B cell (primary cell): ENCODE data around the gene RPS29. TPM values are rescaled to one million over a fixed set of nuclear protein-coding genes. Genes with fewer than 3 reads are reported as not detected.

Experiments used
- ATAC-seq: fragments of 200-7000 bp; cut with Tn5 transposase; one replicate; pipeline ENCODE4 v1.10.0; 2021; ENCODE audit warnings: low read depth, mild to moderate bottlenecking, moderate number of reproducible peaks, moderate library complexity
- CTCF ChIA-PET: fragments of 350-600 bp; sonication (Branson Sonifier 250); formaldehyde crosslinking; loops from one replicate; lab custom pipeline; 2021; ENCODE audit warnings: antibody characterized with exemption, inconsistent platforms; lab: Charles Lee
- POLR2A ChIA-PET: fragments of 350-600 bp; sonication (Branson Sonifier 250); formaldehyde crosslinking; loops from one replicate; lab custom pipeline; 2021; ENCODE audit warnings: antibody characterized with exemption; lab: Charles Lee
- DNase-seq: peaks from one replicate; pipeline ENCODE4 v3.0.0; 2013
- H2AFZ ChIP-seq: 2 replicates; pipeline ENCODE4 v1.6.1; 2012; ENCODE audit warnings: mild to moderate bottlenecking, low read depth, low read length; ENCODE audit not compliant: insufficient read depth, poor library complexity, severe bottlenecking
- H3K27ac ChIP-seq, 2 donors: 1 replicate in 1 of 2; 2 replicates in 1 of 2; pipeline ENCODE4 v1.5.1; 2012 to 2013; ENCODE audit warnings: low read length in 2 of 2, mild to moderate bottlenecking in 2 of 2, moderate library complexity in 1 of 2
- H3K27me3 ChIP-seq, 4 experiments: fragments of 200-600 bp in 1 of 4; sonication (generic) in 1 of 4; replicated peaks in 1 of 4; 1 replicate in 2 of 4; 2 replicates in 2 of 4; pipeline versions ENCODE4 v1.6.1 to v1.7.0; 2013 to 2016; ENCODE audit warnings: low read length in 3 of 4, mild to moderate bottlenecking in 2 of 4, mixed read lengths in 1 of 4, moderate library complexity in 1 of 4; ENCODE audit not compliant: insufficient read depth in 4 of 4, control insufficient read depth in 3 of 4; ENCODE audit errors: control extremely low read depth in 1 of 4
- H3K36me3 ChIP-seq, 2 experiments: replicated peaks in 1 of 2; 1 replicate in 1 of 2; 2 replicates in 1 of 2; pipeline versions ENCODE4 v1.6.1 to v1.7.1; 2013; ENCODE audit warnings: low read length in 1 of 2; ENCODE audit not compliant: insufficient read depth in 2 of 2, control insufficient read depth in 1 of 2; ENCODE audit errors: control extremely low read depth in 1 of 2, extremely low read depth in 1 of 2
- H3K4me1 ChIP-seq, 2 donors: fragments of 200-600 bp in 1 of 2; sonication (generic) in 1 of 2; 1 replicate in 1 of 2; 2 replicates in 1 of 2; pipeline versions ENCODE4 v1.5.1 to v1.6.1; 2013 to 2017; ENCODE audit warnings: low read length in 2 of 2; ENCODE audit not compliant: control insufficient read depth in 2 of 2, insufficient read depth in 2 of 2
- H3K4me2 ChIP-seq: replicated peaks from 2 replicates; pipeline ENCODE3; 2012; ENCODE audit warnings: mild to moderate bottlenecking, low read depth, low read length; ENCODE audit not compliant: poor library complexity, severe bottlenecking
- H3K4me3 ChIP-seq, 5 experiments: fragments of 200-600 bp in 1 of 5; sonication (generic) in 1 of 5; 1 replicate in 3 of 5; 2 replicates in 2 of 5; pipeline versions ENCODE4 v1.5.1 to v1.7.0; 2011 to 2016; ENCODE audit warnings: low read length in 4 of 5, mild to moderate bottlenecking in 4 of 5, low read depth in 2 of 5, control low read depth in 1 of 5, moderate library complexity in 1 of 5; ENCODE audit not compliant: insufficient read depth in 1 of 5; ENCODE audit errors: control extremely low read depth in 1 of 5, extremely low read depth in 1 of 5
- H3K79me2 ChIP-seq: fragments of 200-600 bp; sonication (generic); one replicate; pipeline ENCODE4 v1.6.0; 2016; ENCODE audit warnings: low read length; ENCODE audit not compliant: control insufficient read depth, insufficient read depth
- H3K9ac ChIP-seq: fragments of 200-600 bp; sonication (generic); 2 replicates; pipeline ENCODE4 v1.6.1; 2017; ENCODE audit warnings: mild to moderate bottlenecking, low read length, moderate library complexity
- H3K9me3 ChIP-seq, 3 donors: one replicate each; pipeline versions ENCODE4 v1.6.1 to v1.7.1; 2013; ENCODE audit warnings: low read length in 2 of 3; ENCODE audit not compliant: control insufficient read depth in 2 of 3, insufficient read depth in 1 of 3; ENCODE audit errors: control extremely low read depth in 1 of 3
- H4K20me1 ChIP-seq: 2 replicates; pipeline ENCODE4 v1.6.0; 2012; ENCODE audit warnings: mild to moderate bottlenecking, low read length; ENCODE audit not compliant: insufficient read depth, control insufficient read depth, poor library complexity, severe bottlenecking
- H3K27ac Mint-ChIP-seq: one replicate; pipeline ENCODE4 v1.8.0; 2021; ENCODE audit warnings: mixed read lengths
- H3K27me3 Mint-ChIP-seq: one replicate; pipeline ENCODE4 v1.8.0; 2021; ENCODE audit warnings: mixed read lengths
- H3K4me1 Mint-ChIP-seq: one replicate; pipeline ENCODE4 v1.8.0; 2021; ENCODE audit warnings: mixed read lengths
- H3K4me3 Mint-ChIP-seq: one replicate; pipeline ENCODE4 v1.8.0; 2021; ENCODE audit warnings: mixed read lengths
- H3K9me3 Mint-ChIP-seq: one replicate; pipeline ENCODE4 v1.8.0; 2022; ENCODE audit warnings: mixed read lengths; ENCODE audit not compliant: insufficient read depth
- EZH2 ChIP-seq: IDR thresholded peaks from 2 replicates; pipeline ENCODE4 v1.6.1; 2012; ENCODE audit warnings: borderline replicate concordance, low read depth, mild to moderate bottlenecking, moderate library complexity, low read length; ENCODE audit not compliant: insufficient read depth, poor library complexity, severe bottlenecking
- WGBS: methylation state at CpG from one replicate; pipeline ENCODE4 v1.1.5; 2013; ENCODE audit warnings: missing lambda C conversion rate; ENCODE audit not compliant: insufficient coverage; 5-methylcytosine and 5-hydroxymethylcytosine counted together
- intact Hi-C: fragments of 100-400 bp; cut with micrococcal nuclease; formaldehyde crosslinking; loops from one replicate; pipeline ENCODE4 v1.10.0; 2022
- polyA plus RNA-seq: library from polyadenylated mRNA; depleted of rRNA; stranded (reverse); fragments of >200 nt; gene quantifications from 2 replicates; pipeline ENCODE4 v1.2.3, GENCODE V29; 2012
- total RNA-seq, 2 donors: library from RNA; stranded (reverse); fragments of 120-200 nt in 1 of 2; gene quantifications; 1 replicate in 1 of 2; 2 replicates in 1 of 2; pipeline versions ENCODE4 v1.2.3 to v1.2.4, GENCODE V29; 2013 to 2022
- TF ChIP-seq, protein P1 (sequence below): fragments of 200-600 bp; IDR thresholded peaks from one replicate; pipeline ENCODE4 v1.8.0; 2022; ENCODE audit warnings: antibody characterized with exemption, mild to moderate bottlenecking

RPS29 gene
- total and polyA plus RNA-seq, 2 donors (not counting 1 experiment from before 2014, with no cell fraction given): 2,873 to 29,966 TPM

DNA sequence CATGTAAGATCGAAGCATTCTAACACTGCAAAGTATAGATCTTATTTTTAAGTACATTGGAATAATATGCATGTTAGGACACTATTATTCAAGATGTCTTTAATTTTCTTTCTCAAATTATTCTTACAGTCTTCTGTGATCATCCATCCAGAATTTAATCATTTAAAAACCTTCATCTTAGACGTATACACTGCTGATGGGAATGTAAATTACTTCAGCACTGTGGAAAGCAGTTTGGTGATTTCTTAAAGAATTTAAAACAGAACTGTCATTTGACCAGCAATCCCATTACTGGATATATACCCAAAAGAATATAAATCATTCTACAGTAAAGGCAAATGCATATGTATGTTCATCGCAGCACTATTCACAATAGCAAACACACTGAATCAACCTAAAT, 3.2 kb upstream of the RPS29 start:
- ChIA-PET CTCF (interaction anchor here (5.4 kb wide), 1 partner anchor 7 kb away, joined by 92 read pairs; the partner anchor contains the start of gene LRR1), POLR2A (no interaction called here)
- peaks cover 0 to 4% of the 10 kb centered on the region in 2 experiments for H3K36me3 ChIP-seq
- no peak overlapping the region for H3K4me2 ChIP-seq
- TF ChIP-seq EZH2: no peak
- TF ChIP-seq, protein P1, sequence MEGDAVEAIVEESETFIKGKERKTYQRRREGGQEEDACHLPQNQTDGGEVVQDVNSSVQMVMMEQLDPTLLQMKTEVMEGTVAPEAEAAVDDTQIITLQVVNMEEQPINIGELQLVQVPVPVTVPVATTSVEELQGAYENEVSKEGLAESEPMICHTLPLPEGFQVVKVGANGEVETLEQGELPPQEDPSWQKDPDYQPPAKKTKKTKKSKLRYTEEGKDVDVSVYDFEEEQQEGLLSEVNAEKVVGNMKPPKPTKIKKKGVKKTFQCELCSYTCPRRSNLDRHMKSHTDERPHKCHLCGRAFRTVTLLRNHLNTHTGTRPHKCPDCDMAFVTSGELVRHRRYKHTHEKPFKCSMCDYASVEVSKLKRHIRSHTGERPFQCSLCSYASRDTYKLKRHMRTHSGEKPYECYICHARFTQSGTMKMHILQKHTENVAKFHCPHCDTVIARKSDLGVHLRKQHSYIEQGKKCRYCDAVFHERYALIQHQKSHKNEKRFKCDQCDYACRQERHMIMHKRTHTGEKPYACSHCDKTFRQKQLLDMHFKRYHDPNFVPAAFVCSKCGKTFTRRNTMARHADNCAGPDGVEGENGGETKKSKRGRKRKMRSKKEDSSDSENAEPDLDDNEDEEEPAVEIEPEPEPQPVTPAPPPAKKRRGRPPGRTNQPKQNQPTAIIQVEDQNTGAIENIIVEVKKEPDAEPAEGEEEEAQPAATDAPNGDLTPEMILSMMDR: no peak
- peaks cover 17 to 18% of the 10 kb centered on the region in 2 donors for H3K4me1 ChIP-seq
- peaks cover 16% of the 10 kb centered on the region for H4K20me1 ChIP-seq
- ATAC-seq (no peak), DNase-seq (no peak)
- no peaks in the 10 kb centered on the region for H3K27me3 ChIP-seq
- no peak overlapping the region for H3K9ac ChIP-seq
- Mint-ChIP-seq H3K27me3 (no peaks in the 10 kb centered on the region), H3K4me1 (peaks cover 28% of the 10 kb centered on the region), H3K9me3 (no peaks in the 10 kb centered on the region), H3K27ac (no peak overlapping the region), H3K4me3 (no peak overlapping the region)
- H3K79me2 ChIP-seq: peaks cover 19% of the 10 kb centered on the region
- H3K4me3 ChIP-seq: no peak overlapping the region
- no CpG with 5 or more reads among the region's 3 CpGs for WGBS
- no peak overlapping the region for H2AFZ ChIP-seq
- H3K27ac ChIP-seq: no peak overlapping the region
- no peaks in the 10 kb centered on the region for H3K9me3 ChIP-seq
- intact Hi-C loops: loop anchor here (5.0 to 10.0 kb wide), 2 partner anchors 127 to 945 kb away; partner anchors contain the start of gene MAP4K5
